HG03064 (cell line): ENCODE measurements around the gene MAPT.
"Not testable (repeated sequence)": the region's sequence is repeated elsewhere in the genome, so short reads cannot be mapped to it uniquely, and the experiment has no call there.

Experiments used
- ATAC-seq: cut with Tn5 transposase; IDR thresholded peaks from one replicate; pipeline ENCODE4 v1.9.1; 2021; ENCODE audit warnings: low read depth; ENCODE audit not compliant: unreplicated experiment

Gene MAPT

GRCh38 chr17:45949755-45950320, 55.5 kb downstream of the MAPT start:
- ATAC-seq = no peak

GRCh38 chr17:45950888-45951287, 56.5 kb downstream of the MAPT start:
- no peak for ATAC-seq

GRCh38 chr17:45951403-45951802, 57.0 kb downstream of the MAPT start:
- no peak for ATAC-seq

- no peak for ATAC-seq
Observed at GRCh38 chr17:45951941-45952340, 57.6 kb downstream of the MAPT start.

GRCh38 chr17:45952814-45953320, 58.5 kb downstream of the MAPT start:
- no peak for ATAC-seq

GRCh38 chr17:45953561-45953960, 59.2 kb downstream of the MAPT start:
- ATAC-seq = no peak

GRCh38 chr17:45954914-45955313, 60.6 kb downstream of the MAPT start:
- ATAC-seq = no peak

GRCh38 chr17:45955326-45955725, 61.0 kb downstream of the MAPT start:
- no peak for ATAC-seq

- no peak for ATAC-seq
Observed at GRCh38 chr17:45956090-45956489, 61.7 kb downstream of the MAPT start.

- ATAC-seq = not testable (repeated sequence)
Observed at GRCh38 chr17:45956746-45957145, 62.4 kb downstream of the MAPT start.

- ATAC-seq = no peak
Observed at GRCh38 chr17:45958307-45958706, 64.0 kb downstream of the MAPT start.

GRCh38 chr17:45958994-45959665, 64.8 kb downstream of the MAPT start:
- ATAC-seq = no peak

- ATAC-seq = no peak
Observed at GRCh38 chr17:45960311-45960710, 66.0 kb downstream of the MAPT start.

GRCh38 chr17:45961206-45961605, 66.9 kb downstream of the MAPT start:
- no peak for ATAC-seq

- no peak for ATAC-seq
Observed at GRCh38 chr17:45962221-45962972, 68.0 kb downstream of the MAPT start.

- no peak for ATAC-seq
Observed at GRCh38 chr17:45963283-45963682, 68.9 kb downstream of the MAPT start.

- ATAC-seq = no peak
Observed at GRCh38 chr17:45963889-45964288, 69.5 kb downstream of the MAPT start.

GRCh38 chr17:45964634-45965033, 70.3 kb downstream of the MAPT start:
- no peak for ATAC-seq

GRCh38 chr17:45965812-45966211, 71.5 kb downstream of the MAPT start:
- no peak for ATAC-seq

GRCh38 chr17:45966606-45967280, 72.4 kb downstream of the MAPT start:
- no peak for ATAC-seq

GRCh38 chr17:45967378-45967777, 73.0 kb downstream of the MAPT start:
- ATAC-seq = no peak
